Neural progenitor cell (in vitro differentiated cells): ENCODE data around the gene MRPL50. TPM values are rescaled to one million over a fixed set of nuclear protein-coding genes. Genes with fewer than 3 reads are reported as not detected.
"Not testable (repeated sequence)": the region's sequence is repeated elsewhere in the genome, so short reads cannot be mapped to it uniquely, and the experiment has no call there.

Experiments used
- DNase-seq: peaks from one replicate; pipeline ENCODE4 v3.0.0-alpha.2; 2016; ENCODE audit warnings: low spot score
- H2AFZ ChIP-seq: fragments of 200-600 bp; sonication (generic); replicated peaks from 2 replicates; pipeline ENCODE4 v1.6.1; 2016; ENCODE audit warnings: antibody characterized with exemption
- H3F3A ChIP-seq: fragments of 200-600 bp; sonication (generic); 2 replicates; pipeline ENCODE4 v1.6.1; 2016; ENCODE audit warnings: antibody characterized with exemption, low read depth
- H3K27ac ChIP-seq: fragments of 200-600 bp; sonication (generic); 2 replicates; pipeline ENCODE4 v1.5.1; 2016; ENCODE audit warnings: mild to moderate bottlenecking
- H3K27me3 ChIP-seq: fragments of 200-600 bp; sonication (generic); 2 replicates; pipeline ENCODE4 v1.6.1; 2016; ENCODE audit warnings: mild to moderate bottlenecking, moderate library complexity
- H3K36me3 ChIP-seq: fragments of 200-600 bp; sonication (generic); 2 replicates; pipeline ENCODE4 v1.5.1; 2016
- H3K4me1 ChIP-seq: fragments of 200-600 bp; sonication (generic); 2 replicates; pipeline ENCODE4 v1.6.1; 2016; ENCODE audit warnings: mixed run types
- H3K4me2 ChIP-seq: fragments of 200-600 bp; sonication (generic); 2 replicates; pipeline ENCODE4 v1.6.1; 2016
- H3K4me3 ChIP-seq: fragments of 200-600 bp; sonication (generic); 2 replicates; pipeline ENCODE4 v1.5.1; 2016
- H3K79me2 ChIP-seq: fragments of 200-600 bp; sonication (generic); 2 replicates; pipeline ENCODE4 v1.6.1; 2016; ENCODE audit warnings: low read depth
- H3K9ac ChIP-seq: fragments of 200-600 bp; sonication (generic); 2 replicates; pipeline ENCODE4 v1.6.1; 2016
- H3K9me3 ChIP-seq: fragments of 200-600 bp; sonication (generic); 2 replicates; pipeline ENCODE4 v1.5.1; 2016; ENCODE audit warnings: low read depth
- H4K20me1 ChIP-seq: fragments of 200-600 bp; sonication (generic); 2 replicates; pipeline ENCODE4 v1.6.1; 2016; ENCODE audit warnings: low read depth
- H3K27ac Mint-ChIP-seq: 3 replicates; pipeline ENCODE4 v1.8.0; 2021; ENCODE audit warnings: mixed read lengths
- H3K27me3 Mint-ChIP-seq: 2 replicates; pipeline ENCODE4 v1.8.0; 2022; ENCODE audit warnings: low read depth, mild to moderate bottlenecking, inconsistent platforms, moderate library complexity, mixed read lengths; ENCODE audit not compliant: insufficient read depth
- H3K36me3 Mint-ChIP-seq: 3 replicates; pipeline ENCODE4 v1.8.0; 2021; ENCODE audit warnings: mixed read lengths
- H3K4me1 Mint-ChIP-seq: 3 replicates; pipeline ENCODE4 v1.8.0; 2021; ENCODE audit warnings: mixed read lengths
- H3K4me3 Mint-ChIP-seq: 3 replicates; pipeline ENCODE4 v1.8.0; 2021; ENCODE audit warnings: mild to moderate bottlenecking, moderate library complexity, mixed read lengths
- H3K9me3 Mint-ChIP-seq: 3 replicates; pipeline ENCODE4 v1.8.0; 2020; ENCODE audit warnings: mixed read lengths
- EZH2 ChIP-seq: fragments of 200-600 bp; sonication (generic); IDR thresholded peaks from 2 replicates; pipeline ENCODE4 v1.6.1; 2017; ENCODE audit warnings: antibody characterized with exemption, mild to moderate bottlenecking, moderate library complexity
- EZH2phosphoT487 ChIP-seq: fragments of 200-600 bp; sonication (generic); IDR thresholded peaks from 2 replicates; pipeline ENCODE4 v1.6.1; 2017; ENCODE audit warnings: antibody characterized with exemption
- total RNA-seq: library from RNA; depleted of rRNA; stranded (reverse); fragments of >200 nt; gene quantifications from 2 replicates; pipeline ENCODE4 v1.2.3, GENCODE V29; 2015; ENCODE audit warnings: low replicate concordance
- TF ChIP-seq, protein P1 (sequence below): fragments of 200-600 bp; sonication (generic); IDR thresholded peaks from 2 replicates; pipeline ENCODE4 v1.5.1; 2017; ENCODE audit warnings: antibody characterized with exemption, mild to moderate bottlenecking

MRPL50 gene
- total RNA-seq, 1 donor from 2014 or later = 42.7 TPM

DNA sequence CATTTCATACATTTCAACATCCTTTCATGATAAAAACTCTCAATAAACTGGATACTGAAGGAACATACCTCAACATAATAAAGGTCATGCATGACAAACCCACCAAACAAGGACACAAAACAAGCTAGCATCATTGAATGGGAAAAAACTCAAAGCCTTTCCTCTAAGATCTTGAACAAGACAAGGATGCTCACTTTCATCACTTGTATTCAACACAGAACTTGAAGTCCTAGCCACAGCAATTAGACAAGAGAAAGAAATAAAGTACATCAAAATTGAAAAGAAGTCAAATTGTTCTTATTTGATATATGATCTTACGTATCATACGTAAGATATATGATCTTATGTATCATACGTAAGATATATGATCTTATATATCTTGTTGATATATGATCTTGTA, 5.3 kb downstream of the MRPL50 start:
- H3K27me3 Mint-ChIP-seq = peaks cover 3% of the 10 kb centered on the region
- H3K4me1 Mint-ChIP-seq = peaks cover 9% of the 10 kb centered on the region
- Histone ChIP-seq H4K20me1 (no peaks in the 10 kb centered on the region), H2AFZ (no peak overlapping the region), H3K4me2 (no peak overlapping the region), H3K4me1 (peaks cover 4% of the 10 kb centered on the region), H3K36me3 (peaks cover 22% of the 10 kb centered on the region), H3K9ac (no peak overlapping the region), H3F3A (peaks cover 14% of the 10 kb centered on the region), H3K9me3 (peaks cover 10% of the 10 kb centered on the region), H3K27ac (no peak overlapping the region), H3K4me3 (no peak overlapping the region), H3K79me2 (peaks cover 81% of the 10 kb centered on the region), H3K27me3 (no peaks in the 10 kb centered on the region)
- TF ChIP-seq EZH2phosphoT487 = no peak
- TF ChIP-seq EZH2 = no peak
- TF ChIP-seq, protein P1, sequence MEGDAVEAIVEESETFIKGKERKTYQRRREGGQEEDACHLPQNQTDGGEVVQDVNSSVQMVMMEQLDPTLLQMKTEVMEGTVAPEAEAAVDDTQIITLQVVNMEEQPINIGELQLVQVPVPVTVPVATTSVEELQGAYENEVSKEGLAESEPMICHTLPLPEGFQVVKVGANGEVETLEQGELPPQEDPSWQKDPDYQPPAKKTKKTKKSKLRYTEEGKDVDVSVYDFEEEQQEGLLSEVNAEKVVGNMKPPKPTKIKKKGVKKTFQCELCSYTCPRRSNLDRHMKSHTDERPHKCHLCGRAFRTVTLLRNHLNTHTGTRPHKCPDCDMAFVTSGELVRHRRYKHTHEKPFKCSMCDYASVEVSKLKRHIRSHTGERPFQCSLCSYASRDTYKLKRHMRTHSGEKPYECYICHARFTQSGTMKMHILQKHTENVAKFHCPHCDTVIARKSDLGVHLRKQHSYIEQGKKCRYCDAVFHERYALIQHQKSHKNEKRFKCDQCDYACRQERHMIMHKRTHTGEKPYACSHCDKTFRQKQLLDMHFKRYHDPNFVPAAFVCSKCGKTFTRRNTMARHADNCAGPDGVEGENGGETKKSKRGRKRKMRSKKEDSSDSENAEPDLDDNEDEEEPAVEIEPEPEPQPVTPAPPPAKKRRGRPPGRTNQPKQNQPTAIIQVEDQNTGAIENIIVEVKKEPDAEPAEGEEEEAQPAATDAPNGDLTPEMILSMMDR = no peak
- peaks cover 79% of the 10 kb centered on the region for H3K36me3 Mint-ChIP-seq
- no peak for DNase-seq
- peaks cover 58% of the 10 kb centered on the region for H3K9me3 Mint-ChIP-seq
- H3K27ac Mint-ChIP-seq = no peak overlapping the region
- no peak overlapping the region for H3K4me3 Mint-ChIP-seq

DNA sequence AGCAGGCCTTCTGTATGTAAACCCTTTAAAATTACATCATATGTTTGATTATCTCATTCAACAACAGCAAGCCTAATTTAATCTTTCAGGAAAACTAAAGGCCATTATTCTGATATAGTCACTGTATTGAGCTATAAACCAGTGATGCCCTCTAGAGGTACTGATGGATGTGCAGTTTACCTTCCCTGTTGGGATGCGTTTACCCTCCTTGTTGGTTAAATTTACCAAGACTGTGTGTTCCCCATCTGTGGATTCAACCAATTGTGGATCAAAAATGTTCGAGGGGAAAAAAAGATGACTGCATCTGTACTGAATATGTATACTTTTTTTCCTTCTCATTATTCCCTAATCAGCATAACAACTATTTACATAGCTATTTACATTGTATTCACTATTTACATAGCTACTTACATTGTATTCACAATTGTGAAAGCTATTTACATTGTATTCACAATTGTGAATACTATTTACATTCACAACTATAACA, 9.9 kb downstream of the MRPL50 start:
- Histone ChIP-seq H3K27me3 (no peaks in the 10 kb centered on the region), H3K4me2 (no peak overlapping the region), H3K79me2 (peaks cover 35% of the 10 kb centered on the region), H2AFZ (no peak overlapping the region), H3K27ac (no peak overlapping the region), H3K9ac (no peak overlapping the region), H3K4me3 (no peak overlapping the region), H3K9me3 (peaks cover 18% of the 10 kb centered on the region), H3K4me1 (no peaks in the 10 kb centered on the region), H4K20me1 (no peaks in the 10 kb centered on the region), H3K36me3 (peaks cover 32% of the 10 kb centered on the region), H3F3A (peaks cover 18% of the 10 kb centered on the region)
- Mint-ChIP-seq H3K27me3 (peaks cover 6% of the 10 kb centered on the region), H3K4me1 (peaks cover 5% of the 10 kb centered on the region), H3K9me3 (peaks cover 54% of the 10 kb centered on the region), H3K27ac (no peak overlapping the region), H3K4me3 (no peak overlapping the region), H3K36me3 (peaks cover 71% of the 10 kb centered on the region)
- TF ChIP-seq, protein P1 = peak; percentile 35
- TF ChIP-seq EZH2phosphoT487 = no peak
- DNase-seq = no peak

DNA sequence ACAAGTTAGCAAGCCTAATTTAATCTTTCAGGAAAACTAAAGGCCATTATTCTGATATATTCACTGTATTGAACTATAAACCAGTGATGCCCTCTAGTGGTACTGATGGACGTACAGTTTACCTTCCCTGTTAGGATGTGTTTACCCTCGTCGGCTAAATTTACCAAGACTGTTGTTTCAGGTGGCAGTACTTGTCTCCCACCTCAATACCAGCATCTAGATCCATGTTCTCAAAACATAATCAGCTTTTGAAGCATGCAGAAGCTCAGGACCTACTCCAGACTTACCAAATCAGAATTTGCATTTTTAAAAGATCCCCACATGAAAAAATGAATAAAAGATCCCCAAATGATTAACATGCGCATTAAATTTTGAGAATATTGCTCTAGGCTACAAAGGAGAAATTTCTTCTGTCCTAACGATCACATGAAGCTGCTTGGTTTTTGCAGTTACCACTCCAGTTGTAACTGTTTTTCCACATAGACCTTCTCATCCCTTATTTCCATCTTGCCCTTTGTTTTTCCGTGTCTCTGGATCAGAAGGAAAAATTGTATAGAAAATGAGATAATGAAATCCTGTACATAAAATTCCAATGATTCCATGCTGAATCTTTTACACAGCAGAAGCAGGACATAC, 10.4 kb downstream of the MRPL50 start:
- TF ChIP-seq, protein P1 = peak; percentile 77
- no peak for TF ChIP-seq EZH2phosphoT487
- TF ChIP-seq EZH2 = no peak
- no peak overlapping the region for H2AFZ ChIP-seq
- Mint-ChIP-seq H3K4me3 (no peak overlapping the region), H3K27ac (no peak overlapping the region), H3K4me1 (peaks cover 5% of the 10 kb centered on the region), H3K27me3 (peaks cover 4% of the 10 kb centered on the region), H3K9me3 (peaks cover 50% of the 10 kb centered on the region), H3K36me3 (peaks cover 66% of the 10 kb centered on the region)
- H3K27me3 ChIP-seq = no peaks in the 10 kb centered on the region
- no peaks in the 10 kb centered on the region for H3K4me1 ChIP-seq
- peaks cover 18% of the 10 kb centered on the region for H3F3A ChIP-seq
- no peak overlapping the region for H3K27ac ChIP-seq
- no peak overlapping the region for H3K9ac ChIP-seq
- peak; percentile 71 for DNase-seq
- peaks cover 30% of the 10 kb centered on the region for H3K79me2 ChIP-seq
- H3K9me3 ChIP-seq = peaks cover 18% of the 10 kb centered on the region
- H3K4me2 ChIP-seq = no peak overlapping the region
- H4K20me1 ChIP-seq = no peaks in the 10 kb centered on the region
- peaks cover 32% of the 10 kb centered on the region for H3K36me3 ChIP-seq
- no peak overlapping the region for H3K4me3 ChIP-seq

DNA sequence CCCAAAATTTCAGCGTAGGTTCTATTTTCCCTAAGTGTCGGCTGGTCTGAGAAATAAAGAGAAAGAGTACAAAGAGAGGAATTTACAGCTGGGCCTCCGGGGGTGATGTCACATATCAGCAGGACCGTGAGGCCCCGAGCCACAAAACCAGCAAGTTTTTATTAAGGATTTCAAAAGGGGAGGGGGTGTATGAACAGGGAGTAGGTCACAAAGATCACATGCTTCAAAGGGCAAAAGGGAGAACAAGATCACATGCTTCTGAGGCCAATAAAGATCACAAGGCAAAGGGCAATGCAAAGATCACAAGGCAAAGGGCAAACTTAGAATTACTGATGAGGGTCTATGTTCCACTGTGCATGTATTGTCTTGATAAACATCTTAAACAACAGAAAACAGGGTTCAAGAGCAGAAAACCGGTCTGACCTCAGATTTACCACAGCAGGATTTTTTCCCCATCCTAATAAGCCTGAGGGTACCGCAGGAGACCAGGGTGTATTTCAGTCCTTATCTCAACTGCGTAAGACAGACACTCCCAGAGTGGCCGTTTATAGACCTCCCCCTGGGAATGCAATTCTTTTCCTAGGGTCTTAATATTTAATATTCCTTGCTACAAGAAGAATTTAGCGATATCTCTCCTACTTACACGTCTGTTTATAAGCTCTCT, 13.4 kb downstream of the MRPL50 start, which contains the start of gene BAAT:
Gene BAAT, minus strand, starts transcription at position 134 of the 664 bp plus-strand sequence. CDS start 13,602 bp downstream, outside the sequence.
- Histone ChIP-seq H3K9me3 (peaks cover 18% of the 10 kb centered on the region), H3K36me3 (peaks cover 24% of the 10 kb centered on the region), H3F3A (peaks cover 26% of the 10 kb centered on the region)
- H4K20me1 ChIP-seq, H3K79me2 ChIP-seq, H3K4me2 ChIP-seq, H2AFZ ChIP-seq, DNase-seq, H3K9ac ChIP-seq, H3K27me3 ChIP-seq, H3K4me1 ChIP-seq, H3K27ac Mint-ChIP-seq, H3K27me3 Mint-ChIP-seq, H3K4me3 ChIP-seq, H3K4me1 Mint-ChIP-seq, H3K27ac ChIP-seq: not testable (repeated sequence)
- Mint-ChIP-seq H3K4me3 (peak within 1 kb of the TSS; percentile 3), H3K36me3 (peaks cover 37% of the 10 kb centered on the region), H3K9me3 (peaks cover 24% of the 10 kb centered on the region)
